SK-N-MC (cell line): ENCODE results near the gene ACAT2.

ENCODE experiments used
- EZH2 ChIP-seq: fragments of 200-600 bp; sonication (generic); IDR thresholded peaks from one replicate; pipeline ENCODE4 v1.6.1; 2017; ENCODE audit warnings: antibody characterized with exemption
- POLR2AphosphoS5 ChIP-seq: IDR thresholded peaks from 2 replicates; pipeline ENCODE4 v1.6.1; 2012; ENCODE audit warnings: mild to moderate bottlenecking, low read depth, low read length, borderline replicate concordance

- TF ChIP-seq POLR2AphosphoS5 (no peak), EZH2 (no peak)
Measured at GRCh38 chr6:159790956-159791598, 29.2 kb downstream of the ACAT2 start.
